ENCODE results near the gene CD276. TPM values are rescaled to one million over a fixed set of nuclear protein-coding genes. Genes with fewer than 3 reads are reported as not detected.

CD276 gene
- total RNA-seq, 1 donor from 2014 or later, result 78.1 TPM

GRCh38 chr15:73716417-73716816 lies 32.2 kb downstream of the CD276 start:
- H3K27ac ChIP-seq, result no peak overlapping the region

GRCh38 chr15:73717206-73717605 lies 33.0 kb downstream of the CD276 start:
- Histone ChIP-seq H3K27me3 (no peaks in the 10 kb centered on the region), H3K36me3 (peaks cover 0 to 12% of the 10 kb centered on the region in 2 donors), H3K4me1 (peaks cover 5% of the 10 kb centered on the region), H3K9me3 (no peaks in the 10 kb centered on the region), H3K4me3 (no peak overlapping the region), H3K27ac (no peak overlapping the region)
- TF ChIP-seq POLR2AphosphoS5 (IDR thresholded peaks at IDR 0.05; ENCODE audit: insufficient read depth in 1 of 2, low read depth in 1 of 2) (no peak), CTCF (IDR thresholded peaks at IDR 0.05) (no peak), POLR2A (IDR thresholded peaks at IDR 0.05) (no peak)
- intact Hi-C loops (cut with DNase I), result no loop called here
- DNase-seq (ENCODE audit: extremely low spot score in 2 of 2), result no peak

More at GRCh38 chr15:73716417-73716816, 32.2 kb downstream of the CD276 start:
- Histone ChIP-seq H3K4me1 (peaks cover 5% of the 10 kb centered on the region), H3K27me3 (no peaks in the 10 kb centered on the region), H3K36me3 (peaks cover 0 to 16% of the 10 kb centered on the region in 2 donors), H3K4me3 (no peak overlapping the region), H3K9me3 (no peaks in the 10 kb centered on the region)
- DNase-seq (ENCODE audit: extremely low spot score in 2 of 2), result no peak
- TF ChIP-seq CTCF (IDR thresholded peaks at IDR 0.05) (no peak), POLR2AphosphoS5 (IDR thresholded peaks at IDR 0.05; ENCODE audit: insufficient read depth in 1 of 2, low read depth in 1 of 2) (no peak), POLR2A (IDR thresholded peaks at IDR 0.05) (no peak)
- intact Hi-C loops (cut with DNase I), result no loop called here

GRCh38 chr15:73717802-73718201 lies 33.6 kb downstream of the CD276 start:
- intact Hi-C loops (cut with DNase I), result no loop called here
- Histone ChIP-seq H3K27ac (no peak overlapping the region), H3K9me3 (no peaks in the 10 kb centered on the region), H3K4me3 (no peak overlapping the region), H3K4me1 (peaks cover 5% of the 10 kb centered on the region), H3K27me3 (no peaks in the 10 kb centered on the region), H3K36me3 (peaks cover 0 to 12% of the 10 kb centered on the region in 2 donors)
- no peak for DNase-seq (ENCODE audit: extremely low spot score in 2 of 2)
- TF ChIP-seq POLR2AphosphoS5 (IDR thresholded peaks at IDR 0.05; ENCODE audit: insufficient read depth in 1 of 2, low read depth in 1 of 2) (no peak), POLR2A (IDR thresholded peaks at IDR 0.05) (no peak)

GRCh38 chr15:73718694-73719093 lies 34.5 kb downstream of the CD276 start:
- no peak for DNase-seq (ENCODE audit: extremely low spot score in 2 of 2)
- intact Hi-C loops (cut with DNase I), result no loop called here
- peaks cover 0 to 3% of the 10 kb centered on the region in 2 donors for H3K36me3 ChIP-seq
- H3K4me3 ChIP-seq, result no peak overlapping the region
- H3K27ac ChIP-seq, result no peak overlapping the region
- no peaks in the 10 kb centered on the region for H3K27me3 ChIP-seq
- peaks cover 5% of the 10 kb centered on the region for H3K4me1 ChIP-seq
- no peaks in the 10 kb centered on the region for H3K9me3 ChIP-seq
- TF ChIP-seq POLR2A (IDR thresholded peaks at IDR 0.05), result no peak
- TF ChIP-seq CTCF (IDR thresholded peaks at IDR 0.05), result no peak
- no peak for TF ChIP-seq POLR2AphosphoS5 (IDR thresholded peaks at IDR 0.05; ENCODE audit: insufficient read depth in 1 of 2, low read depth in 1 of 2)

- TF ChIP-seq POLR2AphosphoS5 (IDR thresholded peaks at IDR 0.05; ENCODE audit: insufficient read depth in 1 of 2, low read depth in 1 of 2), result no peak
- no peak for TF ChIP-seq POLR2A (IDR thresholded peaks at IDR 0.05)
- no peak for TF ChIP-seq CTCF (IDR thresholded peaks at IDR 0.05)
- Histone ChIP-seq H3K9me3 (no peaks in the 10 kb centered on the region), H3K27ac (no peak overlapping the region), H3K4me1 (no peaks in the 10 kb centered on the region), H3K27me3 (no peaks in the 10 kb centered on the region), H3K36me3 (no peaks in the 10 kb centered on the region), H3K4me3 (no peak overlapping the region)
- intact Hi-C loops (cut with DNase I), result no loop called here
- DNase-seq (ENCODE audit: extremely low spot score in 2 of 2), result no peak
These were observed 38.2 kb downstream of the CD276 start for GRCh38 chr15:73722425-73722824.
